Measurements from ENCODE around the gene DOP1A. TPM values are rescaled to one million over a fixed set of nuclear protein-coding genes. Genes with fewer than 3 reads are reported as not detected.

The DOP1A gene
- total and polyA plus RNA-seq, 2 of the 13 experiments (the other 11 are each of a cell fraction or from before 2014, with no cell fraction given), result 5.2 to 16.7 TPM

- TF ChIP-seq U2AF1 (optimal IDR thresholded peaks at IDR 0.05; ENCODE audit: low read depth, low read length) (no peak), POLR2AphosphoS2 (IDR thresholded peaks at IDR 0.05; ENCODE audit: low read depth, low read length) (no peak), ZNF282 (IDR thresholded peaks at IDR 0.05; ENCODE audit: partially characterized antibody) (no peak), PLSCR1 (CRISPR knock-in tag; IDR thresholded peaks at IDR 0.05; ENCODE audit: borderline replicate concordance) (no peak), CC2D1A (CRISPR knock-in tag; IDR thresholded peaks at IDR 0.05) (no peak), ETV6 (CRISPR knock-in tag; conservative IDR thresholded peaks at IDR 0.05) (0 out of 2 replicates have a peak, but pooled peaks have one; percentile 19), ZNF646 (CRISPR knock-in tag; IDR thresholded peaks at IDR 0.05) (no peak), RNF2 (conservative IDR thresholded peaks at IDR 0.05; ENCODE audit: low read depth) (peak; percentile 83; the same call in 1 of the 2 replicates), ZNF512B (CRISPR knock-in tag; IDR thresholded peaks at IDR 0.05; ENCODE audit: borderline replicate concordance) (no peak), BRCA1 (CRISPR knock-in tag; IDR thresholded peaks at IDR 0.05) (peak; percentile 94; the same call in 1 of the 2 replicates), HDAC1 (CRISPR knock-in tag; IDR thresholded peaks at IDR 0.05) (peak; percentile 94), HMGXB4 (CRISPR knock-in tag; IDR thresholded peaks at IDR 0.05; ENCODE audit: borderline replicate concordance in 1 of 2, low read depth in 1 of 2) (peak; percentile 96 to 98), TP53 (CRISPR knock-in tag; conservative IDR thresholded peaks at IDR 0.05) (peak; percentile 53)
Measured at GRCh38 chr6:83067448-83068439, at the start of gene DOP1A (continued).
